Kidney (tissue), 14 donors: ENCODE measurements around the gene PIK3CB. TPM values are rescaled to one million over a fixed set of nuclear protein-coding genes. Genes with fewer than 3 reads are reported as not detected.

ENCODE experiments used
- DNase-seq, 5 donors: peaks; one replicate each; pipeline ENCODE4 v3.0.0-alpha.2; 2013 to 2020
- FAIRE-seq: peaks from 2 replicates; lab custom pipeline; 2012; peaks lifted over from hg19 to GRCh38; lab: Jason Lieb, UNC
- H3K27ac ChIP-seq, 2 donors: one replicate each; pipeline ENCODE4 v1.7.0; 2013; ENCODE audit warnings: low read depth in 2 of 2, low read length in 2 of 2, inconsistent platforms in 1 of 2
- H3K27me3 ChIP-seq: one replicate; pipeline ENCODE4 v1.7.1; 2013; ENCODE audit warnings: low read length, inconsistent platforms; ENCODE audit not compliant: control insufficient read depth, insufficient read depth
- H3K36me3 ChIP-seq, 3 donors: one replicate each; pipeline versions ENCODE4 v1.7.0 to v1.7.1; 2013; ENCODE audit warnings: low read length in 3 of 3, control low read depth in 1 of 3, inconsistent platforms in 1 of 3; ENCODE audit not compliant: insufficient read depth in 3 of 3, control insufficient read depth in 2 of 3
- H3K4me1 ChIP-seq, 3 donors: one replicate each; pipeline versions ENCODE4 v1.7.0 to v1.7.1; 2013; ENCODE audit warnings: low read length in 3 of 3, inconsistent platforms in 1 of 3, low read depth in 1 of 3; ENCODE audit not compliant: control insufficient read depth in 2 of 3, insufficient read depth in 2 of 3
- H3K4me3 ChIP-seq, 3 donors: one replicate each; pipeline versions ENCODE4 v1.7.0 to v1.8.1; 2013; ENCODE audit warnings: low read length in 3 of 3, control low read depth in 1 of 3, inconsistent platforms in 1 of 3
- H3K9ac ChIP-seq, 3 donors: one replicate each; pipeline versions ENCODE4 v1.7.0 to v1.7.1; 2013; ENCODE audit warnings: low read length in 3 of 3, control low read depth in 1 of 3, inconsistent platforms in 1 of 3
- H3K9me3 ChIP-seq, 3 donors: one replicate each; pipeline versions ENCODE4 v1.7.0 to v1.7.1; 2013; ENCODE audit warnings: low read length in 3 of 3, control low read depth in 1 of 3, inconsistent platforms in 1 of 3; ENCODE audit not compliant: control insufficient read depth in 2 of 3, insufficient read depth in 1 of 3
- CTCF ChIP-seq: IDR thresholded peaks from 3 replicates; pipeline ENCODE4 v1.5.1; 2012; ENCODE audit warnings: mild to moderate bottlenecking, moderate library complexity, borderline replicate concordance; ENCODE audit not compliant: insufficient read depth; ENCODE audit errors: extremely low read depth
- intact Hi-C: fragments of 100-400 bp; cut with DNase I; formaldehyde crosslinking; loops from one replicate; pipeline ENCODE4 v1.11.1; 2022
- polyA plus RNA-seq: library from polyadenylated mRNA; stranded (reverse); fragments of 350-450 nt; fragmentation: Illumina TruSeq; extraction: RNeasy Lipid Tissue Mini Kit (QIAGEN cat#74804); gene quantifications from one replicate; pipeline ENCODE4 v1.2.3, GENCODE V29; 2014; ENCODE audit warnings: low read depth, low replicate concordance; ENCODE audit not compliant: insufficient read depth
- total RNA-seq: library from RNA; stranded (reverse); fragmentation: NEBNext Ultra II Directional; extraction: Animal tissue kit (Norgen Biotek cat#: 25700); gene quantifications from one replicate; pipeline ENCODE4 v1.2.1, GENCODE V29; 2021
- donor health status: control.
- donor health status: control.
- donor health status: control.
- donor health status: control.
- donor health status: control.
- donor health status: DM: yes; HTN: yes; CAD: no.
- donor health status: Normal renal cell carcinoma (clear cell type).

Gene PIK3CB
- total and polyA plus RNA-seq, 2 donors from 2014 or later: 20.1 to 48.0 TPM

GRCh38 chr3:138863776-138864113 is 29.0 kb upstream of the PIK3CB start:
- no peaks in the 10 kb centered on the region for H3K9me3 ChIP-seq
- DNase-seq: no peak
- no peak overlapping the region for H3K9ac ChIP-seq
- H3K27me3 ChIP-seq: no peaks in the 10 kb centered on the region
- H3K4me3 ChIP-seq: no peak overlapping the region
- TF ChIP-seq CTCF: no peak
- H3K36me3 ChIP-seq: no peaks in the 10 kb centered on the region
- intact Hi-C loops: no loop called here
- H3K27ac ChIP-seq: peak overlapping the region in 1 of 2 donors; percentile 58
- peaks cover 0 to 10% (median 6%) of the 10 kb centered on the region in 3 donors for H3K4me1 ChIP-seq
- FAIRE-seq: no peak

GRCh38 chr3:138862924-138863775 is 28.4 kb upstream of the PIK3CB start:
- peak in 4 of 5 donors; percentile 29 to 58 (median 42) for DNase-seq
- no peak for FAIRE-seq
- Histone ChIP-seq H3K4me3 (peak overlapping the region in 2 of 3 donors; percentile 0 to 17), H3K9me3 (no peaks in the 10 kb centered on the region), H3K27me3 (no peaks in the 10 kb centered on the region), H3K4me1 (peaks cover 0 to 10% (median 6%) of the 10 kb centered on the region in 3 donors), H3K27ac (peak overlapping the region; percentile 32 to 58), H3K36me3 (no peaks in the 10 kb centered on the region), H3K9ac (no peak overlapping the region)
- intact Hi-C loops: no loop called here
- TF ChIP-seq CTCF: no peak

GRCh38 chr3:138862531-138862923 is 27.8 kb upstream of the PIK3CB start:
- H3K27me3 ChIP-seq: no peaks in the 10 kb centered on the region
- DNase-seq (peak in 2 of 5 donors; percentile 14 to 18), FAIRE-seq (no peak)
- H3K9me3 ChIP-seq: no peaks in the 10 kb centered on the region
- intact Hi-C loops: no loop called here
- no peak overlapping the region for H3K9ac ChIP-seq
- H3K27ac ChIP-seq: peak overlapping the region; percentile 26
- H3K36me3 ChIP-seq: no peaks in the 10 kb centered on the region
- H3K4me3 ChIP-seq: peak overlapping the region in 2 of 3 donors; percentile 0 to 17
- no peak for TF ChIP-seq CTCF
- H3K4me1 ChIP-seq: peaks cover 0 to 10% (median 6%) of the 10 kb centered on the region in 3 donors
